ENCODE measurements around the gene KLHL42.
"Not testable (repeated sequence)": the region's sequence is repeated elsewhere in the genome, so short reads cannot be mapped to it uniquely, and the experiment has no call there.

Gene KLHL42

GRCh38 chr12:27743601-27744000 is 36.4 kb upstream of the KLHL42 start:
- Histone ChIP-seq H3K27me3 (ENCODE audit: insufficient read depth, poor library complexity, severe bottlenecking) (no peaks in the 10 kb centered on the region), H3K4me3 (ENCODE audit: severe bottlenecking) (no peak overlapping the region), H3K27ac (ENCODE audit: poor library complexity, severe bottlenecking) (no peak overlapping the region), H3K4me1 (ENCODE audit: insufficient read depth, poor library complexity, severe bottlenecking) (peaks cover 19% of the 10 kb centered on the region), H3K9me3 (ENCODE audit: severe bottlenecking) (no peaks in the 10 kb centered on the region), H3K36me3 (ENCODE audit: low read depth) (peaks cover 13% of the 10 kb centered on the region)
- DNase-seq (ENCODE audit: low spot score): no peak
- TF ChIP-seq, protein P1, sequence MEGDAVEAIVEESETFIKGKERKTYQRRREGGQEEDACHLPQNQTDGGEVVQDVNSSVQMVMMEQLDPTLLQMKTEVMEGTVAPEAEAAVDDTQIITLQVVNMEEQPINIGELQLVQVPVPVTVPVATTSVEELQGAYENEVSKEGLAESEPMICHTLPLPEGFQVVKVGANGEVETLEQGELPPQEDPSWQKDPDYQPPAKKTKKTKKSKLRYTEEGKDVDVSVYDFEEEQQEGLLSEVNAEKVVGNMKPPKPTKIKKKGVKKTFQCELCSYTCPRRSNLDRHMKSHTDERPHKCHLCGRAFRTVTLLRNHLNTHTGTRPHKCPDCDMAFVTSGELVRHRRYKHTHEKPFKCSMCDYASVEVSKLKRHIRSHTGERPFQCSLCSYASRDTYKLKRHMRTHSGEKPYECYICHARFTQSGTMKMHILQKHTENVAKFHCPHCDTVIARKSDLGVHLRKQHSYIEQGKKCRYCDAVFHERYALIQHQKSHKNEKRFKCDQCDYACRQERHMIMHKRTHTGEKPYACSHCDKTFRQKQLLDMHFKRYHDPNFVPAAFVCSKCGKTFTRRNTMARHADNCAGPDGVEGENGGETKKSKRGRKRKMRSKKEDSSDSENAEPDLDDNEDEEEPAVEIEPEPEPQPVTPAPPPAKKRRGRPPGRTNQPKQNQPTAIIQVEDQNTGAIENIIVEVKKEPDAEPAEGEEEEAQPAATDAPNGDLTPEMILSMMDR (IDR thresholded peaks at IDR 0.05; ENCODE audit: poor library complexity, severe bottlenecking): no peak
- no peak for ATAC-seq (ENCODE audit: low read depth)

DNA sequence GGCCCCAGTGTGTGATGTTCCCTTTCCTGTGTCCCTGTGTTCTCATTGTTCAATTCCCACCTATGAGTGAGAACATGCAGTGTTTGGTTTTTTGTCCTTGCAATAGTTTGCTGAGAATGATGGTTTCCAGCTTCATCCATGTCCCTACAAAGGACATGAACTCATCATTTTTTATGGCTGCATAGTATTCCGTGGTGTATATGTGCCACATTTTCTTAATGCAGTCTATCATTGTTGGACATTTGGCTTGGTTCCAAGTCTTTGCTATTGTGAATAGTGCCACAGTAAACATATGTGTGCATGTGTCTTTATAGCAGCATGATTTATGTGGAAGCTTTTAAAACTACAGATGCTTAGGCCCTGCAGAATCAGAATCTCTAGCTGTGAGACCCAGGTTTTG is 34.3 kb upstream of the KLHL42 start:
- not testable (repeated sequence) for H3K27me3 ChIP-seq (ENCODE audit: insufficient read depth, poor library complexity, severe bottlenecking); DNase-seq (ENCODE audit: low spot score); ATAC-seq (ENCODE audit: low read depth); H3K36me3 ChIP-seq (ENCODE audit: low read depth); H3K4me3 ChIP-seq (ENCODE audit: severe bottlenecking); H3K9me3 ChIP-seq (ENCODE audit: severe bottlenecking); H3K27ac ChIP-seq (ENCODE audit: poor library complexity, severe bottlenecking)
- peaks cover 19% of the 10 kb centered on the region for H3K4me1 ChIP-seq (ENCODE audit: insufficient read depth, poor library complexity, severe bottlenecking)

- peak; percentile 55; the same call in 1 of the 3 replicates for ATAC-seq (ENCODE audit: low read depth)
- Histone ChIP-seq H3K36me3 (ENCODE audit: low read depth) (peaks cover 6% of the 10 kb centered on the region), H3K9me3 (ENCODE audit: severe bottlenecking) (no peaks in the 10 kb centered on the region), H3K27ac (ENCODE audit: poor library complexity, severe bottlenecking) (peak overlapping the region; percentile 84), H3K27me3 (ENCODE audit: insufficient read depth, poor library complexity, severe bottlenecking) (no peaks in the 10 kb centered on the region), H3K4me1 (ENCODE audit: insufficient read depth, poor library complexity, severe bottlenecking) (peaks cover 23% of the 10 kb centered on the region), H3K4me3 (ENCODE audit: severe bottlenecking) (no peak overlapping the region)
- TF ChIP-seq, protein P1 (IDR thresholded peaks at IDR 0.05; ENCODE audit: poor library complexity, severe bottlenecking): no peak
- no peak for DNase-seq (ENCODE audit: low spot score)
Observed at GRCh38 chr12:27747111-27747820, 32.8 kb upstream of the KLHL42 start.

DNA sequence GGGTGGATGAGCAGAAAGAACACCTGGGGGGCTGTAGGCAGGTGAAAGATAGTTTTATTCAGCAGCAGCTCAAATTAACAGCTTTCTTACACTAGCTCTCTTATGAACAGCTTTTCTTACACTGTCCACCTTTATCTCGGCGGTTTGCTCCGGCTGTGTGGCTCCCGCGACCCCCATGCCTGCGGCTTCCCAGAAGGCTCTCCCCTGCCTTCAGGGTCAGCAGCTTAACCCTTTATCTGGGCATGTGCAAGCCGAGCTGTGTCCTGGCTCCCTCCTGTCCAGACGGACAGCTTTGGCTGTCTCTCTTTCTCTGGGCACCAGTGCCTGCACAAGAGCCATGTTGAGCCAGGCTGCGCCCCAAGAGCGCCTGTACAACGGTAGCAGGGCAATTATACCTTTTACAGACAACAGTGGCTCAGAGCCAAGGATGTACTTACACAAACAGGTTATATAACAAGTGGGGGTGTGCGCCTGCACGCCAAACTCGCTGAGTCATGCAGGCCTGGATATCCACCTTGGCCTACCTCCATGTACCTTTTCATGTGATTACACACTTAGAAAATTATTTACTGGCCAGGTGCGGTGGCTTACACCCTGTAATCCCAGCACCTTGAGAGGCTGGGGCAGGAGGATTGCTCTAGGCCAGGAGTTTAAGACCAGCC is 28.5 kb upstream of the KLHL42 start:
- H3K27me3 ChIP-seq (ENCODE audit: insufficient read depth, poor library complexity, severe bottlenecking): no peaks in the 10 kb centered on the region
- TF ChIP-seq, protein P1 (IDR thresholded peaks at IDR 0.05; ENCODE audit: poor library complexity, severe bottlenecking): no peak
- no peak overlapping the region for H3K4me3 ChIP-seq (ENCODE audit: severe bottlenecking)
- peaks cover 22% of the 10 kb centered on the region for H3K4me1 ChIP-seq (ENCODE audit: insufficient read depth, poor library complexity, severe bottlenecking)
- peak; percentile 74 for ATAC-seq (ENCODE audit: low read depth)
- no peaks in the 10 kb centered on the region for H3K36me3 ChIP-seq (ENCODE audit: low read depth)
- H3K27ac ChIP-seq (ENCODE audit: poor library complexity, severe bottlenecking): peak overlapping the region; percentile 62
- no peaks in the 10 kb centered on the region for H3K9me3 ChIP-seq (ENCODE audit: severe bottlenecking)
- DNase-seq (ENCODE audit: low spot score): peak; percentile 69

- Histone ChIP-seq H3K9me3 (ENCODE audit: severe bottlenecking) (no peaks in the 10 kb centered on the region), H3K27ac (ENCODE audit: poor library complexity, severe bottlenecking) (no peak overlapping the region), H3K4me1 (ENCODE audit: insufficient read depth, poor library complexity, severe bottlenecking) (peaks cover 4% of the 10 kb centered on the region), H3K27me3 (ENCODE audit: insufficient read depth, poor library complexity, severe bottlenecking) (no peaks in the 10 kb centered on the region), H3K4me3 (ENCODE audit: severe bottlenecking) (no peak overlapping the region), H3K36me3 (ENCODE audit: low read depth) (no peaks in the 10 kb centered on the region)
- ATAC-seq (ENCODE audit: low read depth): no peak
- TF ChIP-seq, protein P1 (IDR thresholded peaks at IDR 0.05; ENCODE audit: poor library complexity, severe bottlenecking): no peak
- no peak for DNase-seq (ENCODE audit: low spot score)
Observed at GRCh38 chr12:27754795-27755194, 25.2 kb upstream of the KLHL42 start.

All from RWPE2 (cell line).